ENCODE measurements around the gene EIF6. TPM values are rescaled to one million over a fixed set of nuclear protein-coding genes. Genes with fewer than 3 reads are reported as not detected.
A peak's percentile ranks its signal among the peaks of the same experiment; 100 is the strongest.

The EIF6 gene
- total and polyA plus RNA-seq, 2 of the 8 experiments (the other 6 are each of a cell fraction or from before 2014, with no cell fraction given) = 184 to 319 TPM

DNA sequence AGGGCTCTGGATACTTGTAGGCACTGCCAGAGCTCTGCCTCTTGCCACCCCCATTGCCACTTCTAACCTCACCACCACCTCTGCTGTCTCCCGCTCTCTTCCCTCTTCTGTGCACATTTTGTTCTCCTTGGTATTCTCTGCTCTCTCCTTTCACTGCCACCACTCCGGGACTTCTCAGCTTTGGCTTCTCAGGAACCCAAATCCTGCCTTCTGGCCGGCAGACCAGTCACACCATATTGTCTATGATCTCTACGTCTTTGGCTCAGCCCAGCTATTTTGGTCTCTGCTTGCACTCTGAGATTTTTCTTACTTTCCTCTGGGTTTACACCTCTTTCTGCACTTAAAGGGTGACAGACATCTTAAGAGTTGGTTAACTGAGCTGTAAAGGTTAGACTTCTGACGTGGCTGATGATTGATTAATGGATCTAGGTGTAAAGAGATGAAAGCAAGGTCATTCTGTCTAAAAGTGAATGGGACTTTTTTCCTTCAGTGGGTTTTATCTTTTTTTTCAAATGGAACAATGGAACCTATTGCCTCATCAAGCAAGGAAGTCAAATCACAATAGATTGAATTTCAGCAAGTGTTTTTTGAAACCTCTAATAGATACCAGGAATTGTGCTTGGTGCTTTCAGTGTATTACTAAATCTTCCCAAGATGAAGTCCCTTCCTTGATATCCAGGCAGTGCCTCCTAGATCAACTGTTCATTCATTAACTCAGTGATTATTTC, 44.3 kb downstream of the EIF6 start:
- no peak overlapping the region for H3K4ac ChIP-seq (replicated peaks; ENCODE audit: insufficient read length, low read depth, low read length)
- no peak overlapping the region for H2BK5ac ChIP-seq (ENCODE audit: low read depth, low read length)
- no peaks in the 10 kb centered on the region for H3K79me2 ChIP-seq (ENCODE audit: control insufficient read depth in 1 of 2, insufficient read depth in 2 of 2, low read length in 2 of 2)
- H2BK20ac ChIP-seq (ENCODE audit: low read length) = no peak overlapping the region; the same call in 1 of the 2 replicates
- no peak overlapping the region for H2BK120ac ChIP-seq (replicated peaks; ENCODE audit: low read depth, low read length)
- no peaks in the 10 kb centered on the region for H3K36me3 ChIP-seq (ENCODE audit: control insufficient read depth in 2 of 4, insufficient read depth in 4 of 4, low read length in 3 of 4)
- H4K5ac ChIP-seq (ENCODE audit: insufficient read length, low read depth, low read length) = no peak overlapping the region
- ChIA-PET CTCF (ENCODE audit: partially characterized antibody) (interaction anchor here (0.6 to 2.0 kb wide), 5 partner anchors 7 to 93 kb away, joined by 3 to 8 read pairs (median 3); partner anchors contain the start of gene EDEM2), POLR2A (ENCODE audit: partially characterized antibody) (interaction anchor here (1.0 to 3.8 kb wide), 5 partner anchors 11 to 24 kb away, joined by 3 to 17 read pairs (median 5); no protein-coding TSS in a partner anchor)
- DNase-seq (ENCODE audit: low read depth in 1 of 2, low spot score in 2 of 2) = no peak
- H2AFZ ChIP-seq (ENCODE audit: low read length) = no peak overlapping the region
- 80% methylated on average over 5 of the region's 5 CpGs; no CpG with 5 or more reads in 1 of the 2 experiments for WGBS, 2 experiments (ENCODE audit: extremely low coverage in 1 of 2, insufficient coverage in 1 of 2, insufficient read length in 1 of 2, insufficient replicate concordance in 2 of 2, low coverage in 1 of 2, low lambda C conversion rate in 2 of 2, missing lambda C conversion rate in 1 of 2)
- H3K23ac ChIP-seq (ENCODE audit: insufficient read length) = no peak overlapping the region
- H3K4me3 ChIP-seq (ENCODE audit: extremely low read depth in 1 of 4, insufficient read depth in 2 of 4, low read depth in 3 of 4, low read length in 4 of 4) = no peak overlapping the region
- TF ChIP-seq EZH2 (IDR thresholded peaks at IDR 0.05; ENCODE audit: low read depth, low read length, severe bottlenecking) (no peak), SIN3A (conservative IDR thresholded peaks at IDR 0.05 in 1 of 2, IDR thresholded peaks at IDR 0.05 in 1 of 2; ENCODE audit: low read depth in 1 of 2, low read length in 2 of 2) (no peak), KDM1A (IDR thresholded peaks at IDR 0.05; ENCODE audit: borderline replicate concordance, low read length) (no peak), ASH2L (IDR thresholded peaks at IDR 0.05; ENCODE audit: low read length) (no peak), TAF7 (optimal IDR thresholded peaks at IDR 0.05; ENCODE audit: borderline replicate concordance, low read depth, low read length) (no peak), CEBPB (IDR thresholded peaks at IDR 0.05; ENCODE audit: low read depth, low read length) (peak; percentile 11; the same call in 1 of the 2 replicates), BCL11A (IDR thresholded peaks at IDR 0.05; ENCODE audit: low read depth in 2 of 2, low read length in 2 of 2) (no peak)
- no peak overlapping the region for H2BK12ac ChIP-seq (ENCODE audit: low read depth, low read length)
- H3K9me3 ChIP-seq (ENCODE audit: insufficient read depth in 2 of 2, low read depth in 1 of 2, low read length in 1 of 2) = no peaks in the 10 kb centered on the region
- H4K20me1 ChIP-seq (replicated peaks in 1 of 2; ENCODE audit: control insufficient read depth in 1 of 2, insufficient read depth in 2 of 2, low read length in 2 of 2) = no peaks in the 10 kb centered on the region
- H3K9ac ChIP-seq (replicated peaks in 1 of 4; ENCODE audit: extremely low read depth in 1 of 4, low read depth in 3 of 4, low read length in 3 of 4) = no peak overlapping the region
- H4K8ac ChIP-seq (ENCODE audit: extremely low read depth, insufficient read depth, low read length) = no peak overlapping the region
- H3K14ac ChIP-seq (ENCODE audit: insufficient read length) = no peak overlapping the region
- H3K27me3 ChIP-seq (replicated peaks in 1 of 4; ENCODE audit: control insufficient read depth in 3 of 4, extremely low read depth in 1 of 4, insufficient read depth in 3 of 4, low read length in 3 of 4) = no peaks in the 10 kb centered on the region
- no peak overlapping the region for H3K18ac ChIP-seq (ENCODE audit: extremely low read depth, low read length)
- peaks cover 2 to 8% (median 3%) of the 10 kb centered on the region in 4 experiments; a peak in 5 of 7 replicates for H3K4me1 ChIP-seq (replicated peaks in 1 of 4; ENCODE audit: control insufficient read depth in 3 of 4, insufficient read depth in 4 of 4, low read length in 3 of 4)
- no peak overlapping the region for H2AK5ac ChIP-seq (ENCODE audit: low read depth, low read length)
- no peaks in the 10 kb centered on the region for H3K79me1 ChIP-seq (ENCODE audit: low read depth, low read length)
- no peak overlapping the region for H3K56ac ChIP-seq (replicated peaks; ENCODE audit: insufficient read length, low read depth, low read length)
- no peak for FAIRE-seq
- H3K23me2 ChIP-seq (ENCODE audit: low read depth, low read length) = no peaks in the 10 kb centered on the region; the same call in 1 of the 2 replicates
- no peak overlapping the region for H4K91ac ChIP-seq (replicated peaks; ENCODE audit: insufficient read length, low read length)
- no peak overlapping the region for H2BK15ac ChIP-seq (ENCODE audit: low read length)
- 0 out of 4 replicates have a peak overlapping the region, but pooled peaks of 1 of the 2 experiments have one; percentile 28 for H3K4me2 ChIP-seq (ENCODE audit: insufficient read depth in 1 of 2, low read depth in 2 of 2, low read length in 2 of 2)
- no peak overlapping the region for H3K27ac ChIP-seq (ENCODE audit: low read depth, low read length)

Data from H1 (cell line).